AML-193 (cell line): ENCODE results near the gene FAM13A.

Experiments
- DNase-seq, 2 experiments: peaks; one replicate each; lab custom pipeline; 2025; lab: John Stamatoyannopoulos, UW

Gene FAM13A

DNA sequence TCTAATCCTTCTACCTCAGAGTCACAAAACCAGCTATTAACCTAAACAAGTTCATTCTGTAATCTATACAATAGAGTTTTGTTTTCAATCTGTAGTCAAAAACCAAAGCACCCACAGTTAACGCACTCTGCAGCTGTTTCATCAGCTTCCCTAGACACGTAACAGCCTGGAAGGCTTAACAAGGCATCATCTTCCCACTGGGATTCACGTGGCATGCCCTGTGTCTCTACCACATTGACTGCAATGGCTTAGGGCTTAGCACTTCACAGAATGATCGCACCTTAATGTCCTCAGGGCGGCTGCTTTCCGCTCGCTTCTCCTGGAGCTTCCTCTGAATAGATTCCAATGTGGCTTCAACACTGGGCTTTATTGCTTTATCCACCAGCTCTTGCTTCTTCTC lies 309.6 kb downstream of the FAM13A start:
- no peak for DNase-seq

DNA sequence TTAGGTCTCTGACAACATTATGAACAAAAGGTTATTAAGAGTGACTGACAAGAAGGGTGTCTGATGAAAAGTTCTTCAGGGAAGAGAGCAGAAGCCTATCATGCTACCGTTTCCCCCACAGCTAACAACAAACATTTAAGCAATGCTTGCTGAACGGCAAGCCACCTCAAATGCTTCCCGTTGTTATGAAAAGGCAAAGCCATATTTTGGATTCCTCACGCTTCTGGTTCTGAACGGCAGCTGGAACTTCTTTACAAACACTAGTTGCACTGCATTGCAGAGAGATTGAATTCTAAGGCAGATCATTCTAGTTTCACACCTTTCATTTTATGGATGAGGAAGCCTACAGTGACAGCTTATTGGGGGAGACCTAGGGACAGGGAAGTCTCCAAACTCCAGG lies 310.8 kb downstream of the FAM13A start:
- no peak for DNase-seq

DNA sequence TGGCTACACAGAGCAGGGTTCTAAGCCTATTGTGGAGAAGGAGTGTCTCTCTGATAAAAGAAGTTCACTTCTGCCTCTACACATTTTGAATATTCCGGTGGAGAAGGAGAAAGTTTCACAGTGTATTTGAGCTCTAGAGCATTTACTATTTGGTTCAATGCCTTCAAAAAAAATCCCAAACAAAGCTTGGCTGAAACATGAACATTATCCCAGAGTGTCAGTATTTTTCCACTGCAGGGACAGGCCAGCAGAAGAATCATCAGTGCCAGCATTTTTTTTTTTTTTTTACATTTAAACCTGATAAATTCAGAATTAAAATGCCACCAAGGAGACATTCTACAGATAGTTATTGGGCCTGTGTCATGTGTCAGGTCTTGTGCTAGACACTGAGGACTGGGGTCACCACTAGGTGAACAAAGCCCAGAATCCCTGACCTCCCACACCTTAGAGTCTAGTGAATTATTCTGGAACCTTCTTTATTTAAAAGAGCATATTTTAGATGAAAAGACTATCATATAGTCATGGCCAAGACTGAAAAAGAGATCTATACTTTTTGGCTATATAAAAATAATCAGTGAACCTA lies 311.3 kb downstream of the FAM13A start:
- no peak for DNase-seq

DNA sequence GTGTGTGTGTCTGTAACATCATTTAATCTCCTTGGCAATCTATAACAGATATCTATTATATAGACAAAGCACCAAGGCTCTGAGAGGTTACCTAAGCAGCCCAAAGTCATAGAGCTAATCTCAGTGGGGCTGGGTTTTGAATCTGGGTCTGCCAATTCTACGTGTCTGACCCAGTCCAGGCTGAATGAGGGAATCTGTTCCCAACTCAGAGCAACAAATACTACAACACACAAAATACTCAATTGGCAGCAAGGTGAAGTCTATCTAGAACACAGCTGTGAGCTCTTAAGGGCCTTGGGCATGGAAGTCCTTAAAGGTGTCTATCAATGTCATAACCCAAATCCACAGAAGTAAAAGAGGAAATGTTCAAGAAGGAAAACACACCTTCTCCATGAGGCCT lies 311.8 kb downstream of the FAM13A start:
- no peak for DNase-seq

DNA sequence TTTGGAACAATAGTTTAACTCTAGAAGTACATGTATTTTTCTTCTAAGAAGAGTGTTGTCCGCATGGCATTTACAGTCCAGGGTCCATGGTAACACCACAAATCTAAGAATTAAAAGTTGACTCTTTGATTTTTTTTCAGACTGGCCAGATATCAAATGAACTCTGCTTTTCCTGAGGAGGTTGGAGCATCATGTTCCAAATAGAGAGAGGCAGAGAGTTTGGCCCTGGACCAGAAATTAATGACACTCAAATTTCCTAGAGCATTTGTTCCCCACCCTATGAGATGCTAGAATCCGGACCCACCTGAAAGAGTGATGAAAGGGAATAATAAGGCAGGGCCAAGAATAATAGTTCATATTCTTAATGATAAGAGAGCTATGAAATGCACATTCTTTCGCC lies 312.4 kb downstream of the FAM13A start:
- DNase-seq: no peak

DNA sequence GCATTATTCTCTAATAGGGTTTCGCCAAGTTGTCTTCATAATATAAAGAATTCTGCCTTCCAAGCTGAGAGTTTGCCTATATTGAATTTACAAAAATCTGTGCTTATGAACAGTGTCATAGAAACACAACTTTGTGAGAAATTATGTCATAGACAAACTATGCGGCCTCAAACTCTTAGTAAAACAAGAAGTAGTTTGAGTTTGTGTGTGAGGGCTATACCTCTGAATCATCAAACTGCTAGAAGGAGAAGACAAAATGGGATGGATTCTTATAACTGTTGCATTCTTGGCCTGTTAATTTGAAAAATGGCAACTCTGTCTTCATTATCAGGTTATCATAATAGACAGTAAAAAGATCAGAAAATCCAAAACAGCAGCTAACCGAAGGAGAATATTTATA lies 313.3 kb downstream of the FAM13A start:
- DNase-seq: no peak

DNA sequence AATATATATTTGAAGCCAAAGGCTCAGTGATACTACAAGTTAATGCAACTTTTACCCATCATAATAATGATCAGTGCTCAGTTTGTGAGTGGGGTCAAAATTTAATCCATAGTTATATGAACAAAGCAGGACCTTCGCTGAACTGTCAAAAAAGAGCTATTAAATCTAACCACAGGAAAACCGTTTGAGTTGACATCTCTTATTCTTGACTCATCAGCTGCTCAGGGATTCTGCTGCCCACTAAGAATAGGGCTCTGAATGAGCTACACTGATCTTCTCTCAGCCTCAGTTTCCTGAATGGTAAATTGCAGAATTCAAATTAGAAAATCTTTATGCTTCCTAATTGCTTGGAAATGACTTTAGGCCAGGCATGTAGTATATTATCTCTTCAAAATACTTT lies 314.4 kb downstream of the FAM13A start:
- no peak for DNase-seq

DNA sequence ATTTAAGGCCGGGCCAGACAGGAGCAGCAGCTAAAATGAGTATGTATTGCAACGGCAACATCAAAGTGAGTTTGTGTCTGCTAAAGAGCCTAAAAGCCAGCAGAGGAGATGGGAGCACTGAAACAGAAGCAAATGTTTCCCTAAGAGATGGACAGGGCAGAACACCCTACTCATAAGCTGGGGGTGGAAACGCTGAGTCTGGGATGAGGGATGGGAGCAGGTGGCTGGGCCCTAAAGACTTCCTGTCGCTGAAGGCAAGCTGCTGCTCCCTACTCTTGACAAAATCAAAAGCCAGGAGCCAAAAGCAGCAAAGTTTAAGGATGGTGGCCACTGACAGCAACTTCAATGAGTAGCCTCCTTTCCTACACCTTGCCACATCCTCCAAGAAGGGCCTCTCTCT lies 318.8 kb downstream of the FAM13A start:
- DNase-seq: no peak

DNA sequence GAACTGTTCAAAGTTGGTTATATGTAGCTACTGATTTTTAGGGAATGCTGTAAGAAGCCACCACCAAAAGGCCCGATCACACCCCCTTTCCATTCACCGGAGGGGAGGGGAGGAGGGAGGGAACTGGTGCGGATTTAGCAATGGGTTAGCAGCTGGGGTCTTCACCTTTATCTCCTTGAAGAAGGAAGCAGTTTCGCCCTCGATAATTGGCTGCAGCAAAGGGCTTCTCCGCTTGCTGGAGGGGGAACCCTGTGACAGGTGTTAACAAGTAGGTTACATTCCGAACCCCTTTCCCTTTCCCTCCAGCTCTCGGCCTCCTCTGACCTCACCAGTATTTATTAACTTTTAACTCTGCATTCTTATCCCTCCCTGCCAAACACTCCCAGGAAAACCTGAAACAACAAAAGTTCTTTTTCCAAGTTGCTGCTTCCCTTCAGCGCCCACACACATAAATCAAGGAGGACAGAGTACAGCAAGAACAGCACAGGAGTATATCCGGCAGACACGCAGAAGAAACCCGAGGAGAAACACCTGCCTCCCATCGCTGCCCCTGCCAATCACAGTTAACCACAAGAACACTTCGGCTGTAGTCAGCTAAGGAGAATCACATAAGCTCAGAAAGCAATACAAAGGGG lies 319.6 kb downstream of the FAM13A start:
- DNase-seq: no peak

DNA sequence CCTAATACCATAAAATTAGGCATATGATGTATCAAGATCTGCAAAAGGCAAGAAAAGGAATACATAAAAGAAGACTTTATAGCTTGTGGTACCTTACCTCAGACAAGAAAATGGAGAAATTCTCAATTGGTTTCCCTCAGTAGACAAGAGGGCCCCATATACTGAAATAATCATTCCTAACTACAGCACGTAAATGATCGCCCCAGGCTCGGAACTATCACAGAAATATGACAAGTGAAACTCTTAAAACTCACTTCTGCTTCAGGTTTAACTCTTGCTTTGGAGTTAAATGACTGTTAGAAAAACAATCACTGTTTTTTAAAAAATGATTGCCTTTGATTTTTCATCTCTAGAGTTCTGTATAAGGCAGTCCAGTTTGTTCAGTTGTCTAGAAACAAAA lies 320.7 kb downstream of the FAM13A start:
- DNase-seq: no peak

DNA sequence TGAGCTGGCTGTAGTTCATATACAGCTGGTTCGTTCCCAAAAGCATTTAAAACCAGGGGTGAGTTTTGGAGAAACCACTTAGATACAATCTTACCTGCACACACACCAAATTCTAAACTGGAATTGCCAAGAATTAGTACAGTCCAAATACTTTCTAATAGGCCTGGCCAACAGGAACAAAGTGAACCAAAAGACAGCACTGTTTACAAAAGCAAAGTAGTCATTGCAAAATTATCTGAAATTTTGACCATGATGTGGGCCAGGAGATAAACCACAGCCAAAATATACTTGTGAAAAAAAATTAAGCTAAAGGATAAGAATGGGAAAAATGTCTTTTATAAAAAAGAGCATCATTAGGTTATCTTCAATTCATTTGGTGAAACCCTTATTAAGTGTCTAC lies 321.4 kb downstream of the FAM13A start:
- DNase-seq: no peak

DNA sequence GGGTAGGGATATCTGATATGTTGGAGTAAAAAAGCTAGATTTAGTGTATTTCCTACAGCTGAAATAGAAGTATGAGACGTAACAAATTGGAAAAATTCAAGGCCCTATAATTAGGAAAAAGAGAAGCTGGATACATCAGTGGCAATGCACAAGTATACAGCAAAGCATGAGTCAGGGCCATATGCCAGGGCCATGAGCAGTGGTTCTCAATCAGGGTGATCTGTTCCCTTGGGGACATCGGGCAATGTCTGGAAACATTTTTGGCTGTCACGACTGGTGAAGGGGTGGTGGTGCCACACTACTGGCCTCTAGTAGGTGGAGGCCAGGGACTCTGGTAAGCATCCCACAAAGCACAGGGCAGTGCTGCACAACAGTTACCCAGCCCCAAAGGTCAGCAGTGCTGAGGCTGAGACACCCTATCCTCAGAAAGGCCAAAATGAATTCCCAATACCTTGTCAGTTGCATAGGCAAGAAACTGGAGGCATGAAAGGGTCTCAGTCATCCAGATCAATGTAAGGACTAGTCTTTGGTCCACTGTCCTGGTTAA lies 322.5 kb downstream of the FAM13A start:
- DNase-seq: no peak

DNA sequence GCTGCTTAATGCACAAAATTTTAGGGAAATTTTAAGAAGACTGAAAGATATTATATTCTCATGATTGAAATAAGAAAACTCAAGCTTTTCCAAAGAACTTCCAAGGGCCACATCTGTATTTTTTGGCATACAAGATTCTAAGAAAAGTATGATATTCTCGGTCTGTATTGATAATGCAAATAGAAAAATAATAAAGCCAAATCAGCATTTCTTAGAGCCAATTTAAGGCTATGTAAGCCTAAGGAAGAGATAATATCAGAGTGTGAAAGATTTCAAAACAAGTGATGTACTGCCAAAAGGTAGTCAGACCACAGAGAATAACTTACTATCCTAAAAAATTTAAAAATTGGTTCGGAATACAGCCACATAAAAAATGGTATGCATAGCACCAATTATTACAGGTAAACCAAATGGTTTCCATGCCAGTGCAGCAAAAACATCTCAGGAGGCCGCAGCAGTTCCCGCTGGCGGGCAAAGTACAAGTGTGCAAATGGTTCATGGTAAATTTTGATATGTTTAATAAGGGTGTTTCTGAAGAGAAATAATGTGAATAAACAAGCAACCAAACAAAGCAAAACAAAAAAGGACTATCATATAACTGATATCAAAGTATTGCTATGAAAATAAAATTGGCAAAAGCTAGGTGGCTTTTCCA lies 324.1 kb downstream of the FAM13A start:
- no peak for DNase-seq

DNA sequence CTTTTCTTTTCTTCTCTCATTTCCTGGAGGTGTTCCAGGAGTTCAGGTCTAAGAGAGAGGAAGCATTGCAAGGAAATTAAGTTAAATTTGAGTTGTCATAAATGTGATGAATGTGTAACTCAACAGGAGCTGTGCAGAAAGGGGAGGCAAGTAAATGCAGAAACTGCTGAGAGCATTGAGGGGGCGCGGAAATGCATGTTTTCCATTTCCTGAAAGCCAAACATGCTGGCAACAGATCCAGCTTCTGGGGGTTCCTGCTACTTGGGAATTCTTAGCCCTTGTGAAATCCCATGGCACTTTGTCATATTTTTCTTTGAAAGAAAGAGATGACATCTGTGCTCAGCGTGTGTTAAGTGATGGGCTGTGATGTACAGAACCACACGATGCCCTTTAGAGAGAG lies 325.6 kb downstream of the FAM13A start:
- DNase-seq: no peak

DNA sequence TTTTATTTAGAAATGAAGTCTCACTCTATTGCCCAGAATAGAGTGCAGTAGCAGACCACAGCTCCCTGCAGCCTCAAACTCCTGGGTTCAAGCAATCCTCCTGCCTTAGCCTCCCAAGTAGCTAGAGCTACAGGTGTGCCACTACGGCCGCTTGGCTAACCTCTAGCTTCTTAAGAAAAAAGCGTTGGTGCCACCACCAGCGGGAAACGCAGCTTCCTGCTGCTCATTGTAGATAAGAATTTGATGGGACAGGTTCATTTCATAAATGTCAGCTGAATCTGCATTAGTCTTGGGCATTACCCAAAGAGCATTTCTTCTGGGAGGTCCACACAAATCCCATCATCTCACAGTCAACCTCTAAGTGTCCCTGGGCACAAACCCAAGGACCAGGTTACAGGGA lies 326.2 kb downstream of the FAM13A start:
- DNase-seq: no peak

DNA sequence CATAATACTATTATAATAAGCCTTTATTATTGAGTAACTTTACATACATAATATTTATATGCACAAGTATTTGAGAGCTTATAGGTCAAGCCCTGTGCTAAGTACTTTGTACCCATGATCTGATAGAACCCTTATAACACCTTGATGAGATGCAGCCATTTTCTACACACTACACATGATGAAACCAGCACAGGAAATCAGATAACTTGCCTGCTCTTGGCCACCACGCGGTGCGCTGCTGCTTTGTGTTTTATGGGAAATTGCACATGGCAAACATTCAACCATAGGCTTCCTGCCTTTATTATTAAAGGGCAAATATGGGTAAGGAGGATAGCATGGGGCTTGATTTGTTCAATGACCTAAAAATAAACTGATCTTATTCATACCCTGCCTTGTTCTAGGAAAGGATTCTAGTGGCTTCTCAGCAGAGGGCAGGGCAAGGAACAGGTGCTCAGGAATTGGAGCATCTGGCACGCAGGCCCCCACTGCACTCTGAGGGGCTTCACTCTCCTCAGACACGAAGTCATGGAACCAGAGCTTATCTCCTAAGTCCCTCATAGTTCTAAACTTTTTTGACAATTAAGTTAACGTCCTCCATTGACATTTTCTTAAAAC lies 327.7 kb downstream of the FAM13A start:
- DNase-seq: no peak

DNA sequence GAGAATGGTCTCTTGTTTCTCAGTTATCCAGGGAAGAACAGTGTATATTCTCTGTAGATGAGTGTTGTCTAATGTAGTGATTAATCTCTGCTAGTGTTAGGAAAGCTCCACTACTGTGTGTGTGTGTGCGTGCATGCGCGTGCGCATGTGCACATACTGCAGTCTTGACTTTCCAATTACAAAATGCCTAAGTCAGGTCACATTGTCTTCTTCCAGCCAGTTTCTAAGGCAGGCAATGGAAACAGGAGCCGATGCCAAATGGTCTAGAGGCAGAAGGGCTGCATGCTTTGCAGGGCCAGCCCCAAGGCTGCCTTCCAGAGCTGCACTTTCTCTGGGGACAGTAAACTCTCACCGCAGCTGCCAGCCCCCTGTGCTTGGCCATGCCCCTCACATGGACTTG lies 328.8 kb downstream of the FAM13A start:
- DNase-seq: no peak

DNA sequence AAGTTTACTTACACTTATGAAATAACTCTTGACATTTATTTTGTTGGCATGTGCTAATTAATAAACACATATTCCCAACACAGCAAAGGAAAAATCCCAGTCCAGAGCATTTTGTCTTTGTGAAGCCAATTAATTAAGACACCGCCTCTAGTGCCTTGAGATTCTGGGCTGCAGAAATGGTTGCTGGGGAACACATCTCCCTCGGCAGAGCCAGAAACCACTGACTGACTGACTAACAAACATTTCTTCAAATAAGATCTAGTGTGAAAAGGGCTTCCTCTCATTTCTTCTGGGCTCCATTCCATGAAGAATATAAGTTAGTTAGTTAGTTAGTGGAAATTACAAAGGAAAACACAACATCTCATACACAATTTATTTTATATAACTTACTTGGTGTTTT lies 331.0 kb downstream of the FAM13A start:
- DNase-seq: no peak

DNA sequence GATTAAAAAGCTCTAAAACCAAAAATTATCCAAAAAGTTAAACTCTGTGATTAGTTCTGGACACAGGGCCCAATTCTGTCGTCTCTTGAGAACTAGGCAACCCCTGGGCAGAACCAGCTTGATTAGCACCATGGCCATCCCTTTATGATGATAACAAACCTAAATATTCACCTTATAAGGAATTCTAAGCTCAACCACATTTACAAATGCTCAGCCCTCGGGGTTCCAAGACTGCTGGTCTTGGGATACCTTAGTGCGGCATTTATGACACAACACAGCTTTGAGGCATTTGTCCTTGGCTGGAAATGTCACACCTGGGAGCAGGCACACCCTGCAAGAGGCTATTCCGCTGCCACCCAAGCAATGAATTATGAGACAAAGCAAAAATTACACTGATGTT lies 331.8 kb downstream of the FAM13A start:
- DNase-seq: no peak

DNA sequence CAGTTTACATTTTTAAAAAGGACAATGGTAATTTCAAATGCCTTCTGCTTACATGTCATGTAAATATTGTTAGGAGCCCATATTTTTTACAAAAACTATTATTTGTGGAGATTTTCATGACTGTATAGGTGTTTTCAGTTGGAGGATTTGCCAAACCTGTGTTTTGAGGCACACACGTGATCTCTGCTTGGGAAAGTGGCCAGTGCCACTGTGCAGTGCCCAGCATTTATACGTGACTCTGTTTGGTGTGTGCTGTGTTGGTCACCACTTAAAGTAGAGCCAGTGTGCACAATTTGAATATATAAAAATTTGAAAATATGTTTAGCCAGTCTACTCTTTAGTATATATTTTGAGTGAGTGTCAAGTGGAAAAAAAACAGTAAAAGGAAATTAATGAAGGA lies 332.6 kb downstream of the FAM13A start:
- DNase-seq: no peak

DNA sequence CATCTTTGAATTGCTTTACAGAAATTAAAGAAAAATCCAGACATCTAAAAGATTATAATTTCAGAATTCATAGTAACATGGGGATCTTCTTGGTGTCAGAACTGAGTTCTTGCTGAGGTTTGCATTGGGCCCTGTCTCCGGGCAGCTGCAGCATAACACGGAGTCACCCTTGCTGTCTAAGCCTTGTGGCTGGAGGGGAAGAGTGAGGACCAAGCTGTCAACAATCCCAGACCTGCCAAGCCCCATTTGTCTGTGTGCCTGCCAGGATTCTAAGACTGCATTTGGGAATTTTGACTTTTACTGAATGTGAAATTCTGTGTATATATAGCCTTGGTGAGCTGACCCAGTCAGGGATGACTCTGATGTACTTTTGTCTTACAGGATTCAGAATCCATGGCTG lies 334.2 kb downstream of the FAM13A start:
- no peak for DNase-seq

DNA sequence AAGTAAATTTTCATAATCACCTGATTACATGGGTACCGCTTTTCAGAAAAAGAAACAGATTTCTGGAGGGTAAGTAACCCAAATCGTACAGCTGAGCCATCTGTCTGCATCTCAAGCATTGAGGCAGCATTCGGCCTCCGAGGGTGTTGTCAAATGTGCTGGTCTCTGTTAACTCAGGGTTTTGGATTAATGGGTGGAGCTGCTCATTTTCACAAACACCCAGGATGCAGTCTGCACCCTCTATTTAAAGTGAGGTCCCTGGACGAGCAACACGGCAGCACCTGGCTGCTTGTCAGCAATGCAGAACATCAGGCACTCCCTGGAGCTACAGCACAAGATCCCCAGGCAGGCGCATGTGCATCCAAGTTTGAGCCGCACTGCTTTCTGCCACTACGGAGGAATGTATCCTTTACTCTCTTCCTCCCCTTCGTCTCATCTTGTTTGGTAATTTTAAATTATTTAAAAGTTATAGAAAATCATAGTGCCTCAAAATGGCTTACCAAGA lies 334.7 kb downstream of the FAM13A start:
- no peak for DNase-seq
